ENCODE results near the gene RREB1. TPM values are rescaled to one million over a fixed set of nuclear protein-coding genes. Genes with fewer than 3 reads are reported as not detected.
A peak's percentile ranks its signal among the peaks of the same experiment; 100 is the strongest.

RREB1 gene
- total RNA-seq, 1 experiment from 2014 or later = 16.2 TPM

DNA sequence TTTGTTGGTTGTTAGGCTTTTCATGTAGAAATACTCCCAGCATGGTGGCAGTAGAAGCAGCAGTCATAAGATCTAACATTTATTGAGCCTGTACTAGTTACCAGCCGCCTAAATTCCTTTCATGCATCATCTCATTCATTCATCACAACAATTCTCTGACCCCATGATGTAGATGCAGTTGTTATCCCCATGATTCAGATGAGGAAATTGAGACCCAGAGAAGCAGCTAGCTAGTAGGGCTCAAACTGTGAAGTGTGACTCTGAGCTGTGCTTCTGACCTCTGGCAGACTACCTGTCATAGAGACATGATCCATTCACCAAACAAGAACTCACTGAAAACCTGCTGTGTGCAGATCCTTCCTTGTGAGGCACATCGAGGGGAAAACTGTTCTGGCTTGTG, 16.9 kb downstream of the RREB1 start:
- no peak for DNase-seq (ENCODE audit: low read depth)

DNA sequence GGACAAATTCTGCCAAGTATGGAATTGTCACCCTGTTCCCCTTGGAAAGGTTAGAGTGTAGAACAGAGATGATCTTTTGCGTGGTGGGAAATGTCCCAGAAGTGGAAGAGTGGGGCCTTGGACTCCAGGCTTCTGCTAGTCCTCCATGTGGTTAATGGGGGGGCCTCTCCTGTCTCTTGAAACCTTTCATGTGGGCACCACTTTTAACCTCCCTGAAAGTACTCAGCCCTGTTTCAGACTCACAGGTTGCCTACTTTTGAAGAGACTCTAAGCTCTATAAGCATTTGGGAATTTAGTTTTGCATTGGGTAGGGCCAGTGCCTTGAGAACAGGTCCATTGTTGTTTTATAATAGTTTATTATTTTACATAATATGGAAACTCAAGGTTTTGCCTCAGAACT, 17.5 kb downstream of the RREB1 start:
- no peak for DNase-seq (ENCODE audit: low read depth)

DNA sequence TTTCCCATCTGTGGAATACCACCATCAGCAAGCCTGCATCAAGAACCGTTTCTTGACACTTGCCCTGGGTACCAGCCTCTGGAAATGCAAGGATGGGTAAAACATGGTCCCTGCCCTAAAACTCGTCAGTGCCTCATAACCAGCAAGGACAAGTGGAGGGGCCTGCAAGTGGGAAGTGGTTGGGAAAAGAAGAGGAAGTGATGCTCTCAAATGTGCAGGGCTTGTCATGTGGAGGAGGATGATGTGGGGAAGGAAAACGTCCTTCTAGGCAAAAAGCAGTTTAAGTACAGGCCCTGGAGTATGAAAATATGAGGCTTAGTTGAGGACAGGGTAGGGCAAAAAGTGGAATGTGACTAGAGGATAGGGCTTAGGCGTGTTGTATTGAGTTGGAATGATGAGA, 19.0 kb downstream of the RREB1 start:
- no peak for DNase-seq (ENCODE audit: low read depth)

DNA sequence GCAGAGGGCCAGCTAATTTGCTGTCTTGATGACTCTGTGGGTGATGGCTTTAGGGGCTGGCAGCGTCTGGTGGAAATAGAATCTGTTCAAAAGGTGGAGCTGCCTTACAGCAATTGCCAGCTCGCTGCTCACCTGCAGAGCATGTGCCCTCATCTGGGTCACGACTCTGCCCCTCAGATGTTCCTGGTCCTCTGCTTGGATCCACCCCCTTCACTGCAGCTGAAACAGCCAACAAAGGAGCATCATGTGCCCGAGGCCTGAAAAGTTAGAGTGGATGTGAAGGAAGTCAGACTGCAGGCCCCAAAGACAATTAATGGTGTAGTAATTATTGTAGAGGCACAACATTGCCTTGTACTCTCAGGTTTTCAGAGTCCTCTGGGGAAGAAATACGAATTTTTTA, 19.9 kb downstream of the RREB1 start:
- DNase-seq (ENCODE audit: low read depth) = no peak

DNA sequence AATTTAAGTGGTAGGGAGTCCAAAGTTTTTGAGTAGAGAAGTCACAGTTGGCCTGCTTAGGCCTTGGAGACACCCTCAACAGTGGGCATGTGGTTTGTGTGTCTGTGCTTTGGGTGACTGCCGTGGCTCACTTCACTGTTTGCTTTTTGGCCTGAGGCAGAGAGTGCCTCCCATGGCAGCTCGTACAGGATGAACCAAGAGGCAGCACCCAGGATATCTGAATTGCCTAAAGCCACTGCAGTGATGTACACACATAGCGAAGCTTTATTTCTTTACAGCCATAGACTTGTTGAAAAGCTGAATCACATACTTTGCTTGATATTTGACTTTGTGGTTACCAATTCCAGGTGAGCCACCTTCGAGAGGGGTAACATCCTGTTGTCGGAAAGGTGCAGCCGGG, 21.6 kb downstream of the RREB1 start:
- peak; percentile 43 for DNase-seq (ENCODE audit: low read depth)

DNA sequence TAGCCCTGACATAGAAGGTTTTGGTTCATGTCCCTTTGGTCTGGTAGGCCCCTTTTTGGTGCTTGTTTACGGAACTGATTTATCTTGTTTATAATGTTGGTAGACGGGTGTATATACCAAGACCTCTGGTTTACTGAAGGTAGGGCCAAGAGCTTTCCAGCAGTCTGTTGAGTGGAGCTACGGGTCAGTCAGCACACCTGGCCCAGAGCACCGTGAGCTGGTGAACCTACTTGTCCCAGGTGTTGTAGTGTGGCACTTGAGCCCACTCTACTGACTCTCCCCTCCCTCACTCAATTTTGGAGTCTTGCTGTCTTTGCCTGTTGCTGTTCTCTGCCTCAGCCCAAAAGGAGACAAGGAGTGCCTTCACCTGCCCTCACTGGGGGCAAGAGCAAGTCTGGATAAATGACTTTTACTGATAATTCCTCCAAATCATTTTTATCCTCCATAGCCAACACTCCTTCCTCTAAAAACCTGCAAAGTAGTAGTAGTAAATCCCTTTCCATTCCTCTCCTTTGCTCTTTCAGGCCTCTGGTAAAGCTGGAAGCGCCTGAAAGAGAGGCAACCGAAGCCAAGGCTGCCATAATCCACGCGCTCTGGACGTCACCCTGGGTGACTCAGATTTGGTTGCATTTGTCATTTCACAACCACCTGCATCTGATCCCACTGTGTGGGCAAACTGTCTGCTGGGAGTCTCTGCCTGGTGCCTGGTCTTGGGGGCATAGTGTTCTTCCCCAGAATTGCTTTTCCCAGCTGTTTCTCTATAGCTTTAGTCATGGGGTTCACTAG, 22.2 kb downstream of the RREB1 start:
- peak; percentile 82 for DNase-seq (ENCODE audit: low read depth)

DNA sequence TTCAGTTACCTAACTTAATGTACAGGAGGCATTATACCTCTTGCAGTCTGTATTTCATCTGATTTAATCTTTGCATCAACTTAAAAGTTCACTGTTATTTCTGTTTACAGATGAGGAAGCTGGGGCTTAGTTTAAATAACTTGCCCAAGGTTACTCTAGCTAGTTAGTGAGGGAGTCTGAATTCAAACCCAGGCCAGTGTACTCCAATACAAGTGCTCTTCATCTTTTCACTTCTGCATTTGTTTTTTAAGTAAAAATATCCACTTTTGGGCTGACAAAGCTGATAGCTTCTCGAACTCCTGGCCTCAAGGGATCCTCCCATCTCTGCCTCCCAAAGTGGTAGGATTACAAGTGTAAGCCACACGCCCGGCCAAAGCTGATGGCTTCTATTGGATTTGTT, 23.6 kb downstream of the RREB1 start:
- no peak for DNase-seq (ENCODE audit: low read depth)

DNA sequence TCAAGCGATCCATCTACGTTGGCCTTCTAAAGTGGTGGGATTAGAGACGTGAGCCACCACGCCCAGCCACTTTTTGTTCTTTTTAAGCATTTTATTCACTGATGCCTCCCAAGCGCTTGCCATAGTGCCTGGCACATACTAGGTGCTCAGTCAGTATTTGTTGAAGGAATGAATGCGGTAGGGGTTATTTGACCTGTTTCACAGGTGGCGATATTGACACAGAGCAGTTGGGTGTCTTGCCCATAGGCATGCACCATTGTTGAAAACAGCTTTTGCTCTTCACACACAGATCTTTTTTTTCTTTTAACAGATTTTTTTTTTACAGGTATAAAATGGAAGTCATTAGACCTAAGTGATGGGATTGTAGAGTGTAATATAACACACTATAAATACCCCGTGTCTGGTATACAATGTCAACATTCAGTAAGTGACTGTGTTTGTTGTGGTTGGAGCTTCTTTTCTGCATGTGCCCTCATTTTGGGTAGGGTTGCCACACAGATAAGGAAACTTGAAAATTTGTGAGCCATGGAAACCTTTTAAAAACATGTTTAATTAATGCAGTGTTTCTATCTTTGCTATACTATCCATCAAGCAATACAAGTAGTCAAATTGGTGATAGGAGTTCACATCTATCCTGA, 24.8 kb downstream of the RREB1 start:
- no peak for DNase-seq (ENCODE audit: low read depth)

DNA sequence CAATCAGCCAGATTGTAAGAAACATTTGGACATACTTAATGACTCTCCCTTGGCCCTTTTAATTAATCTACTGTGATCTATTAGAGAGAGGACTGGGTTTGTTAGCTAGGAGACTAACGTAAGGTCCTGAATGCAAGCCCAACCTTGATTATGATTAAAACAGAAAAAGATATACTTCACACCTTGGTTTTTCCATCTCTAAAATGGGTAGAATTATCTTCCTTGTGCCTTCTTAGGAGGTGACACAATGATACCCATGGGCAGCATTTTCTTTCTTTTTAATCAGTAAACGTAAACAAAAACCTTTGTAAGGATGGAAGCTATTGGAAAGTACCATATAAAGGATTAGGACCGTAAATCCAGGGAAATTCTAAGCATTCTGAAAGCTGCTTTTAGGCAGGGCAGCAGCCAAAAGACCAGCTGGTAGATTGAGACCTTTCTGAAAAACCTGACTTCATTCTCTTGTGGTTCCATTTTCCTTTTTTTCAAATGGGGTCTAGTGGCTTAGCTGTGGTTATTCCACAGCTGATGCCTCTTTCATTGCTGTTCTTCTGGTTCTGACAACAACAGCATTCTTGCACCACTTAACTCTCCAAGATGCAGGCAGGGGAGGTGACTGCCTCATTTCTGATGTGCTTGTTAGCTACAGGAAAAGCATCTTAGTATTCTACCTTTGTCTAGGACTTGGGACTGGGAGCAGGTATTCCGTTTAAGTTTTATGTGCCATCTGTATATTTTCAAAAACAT, 27.4 kb downstream of the RREB1 start:
- no peak for DNase-seq (ENCODE audit: low read depth)

DNA sequence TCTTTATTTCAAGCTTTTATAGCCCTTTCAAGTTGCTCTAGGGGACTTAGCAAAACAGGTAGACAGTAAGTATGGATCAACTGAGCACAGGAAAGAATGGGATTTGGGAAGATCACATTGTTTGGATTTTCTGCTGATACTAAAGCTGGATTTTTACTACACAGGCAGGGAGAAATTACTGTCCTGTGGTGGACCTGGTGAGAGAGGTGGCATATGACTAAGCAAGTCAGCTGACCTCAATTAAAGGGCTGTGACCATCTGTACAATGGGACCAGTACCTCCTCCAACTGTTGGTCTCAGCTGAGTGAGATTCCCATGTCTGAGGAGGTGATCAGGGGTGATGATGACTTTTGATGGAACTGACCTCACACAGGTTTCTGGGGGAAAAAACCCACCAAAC, 28.0 kb downstream of the RREB1 start:
- peak; percentile 21 for DNase-seq (ENCODE audit: low read depth)

DNA sequence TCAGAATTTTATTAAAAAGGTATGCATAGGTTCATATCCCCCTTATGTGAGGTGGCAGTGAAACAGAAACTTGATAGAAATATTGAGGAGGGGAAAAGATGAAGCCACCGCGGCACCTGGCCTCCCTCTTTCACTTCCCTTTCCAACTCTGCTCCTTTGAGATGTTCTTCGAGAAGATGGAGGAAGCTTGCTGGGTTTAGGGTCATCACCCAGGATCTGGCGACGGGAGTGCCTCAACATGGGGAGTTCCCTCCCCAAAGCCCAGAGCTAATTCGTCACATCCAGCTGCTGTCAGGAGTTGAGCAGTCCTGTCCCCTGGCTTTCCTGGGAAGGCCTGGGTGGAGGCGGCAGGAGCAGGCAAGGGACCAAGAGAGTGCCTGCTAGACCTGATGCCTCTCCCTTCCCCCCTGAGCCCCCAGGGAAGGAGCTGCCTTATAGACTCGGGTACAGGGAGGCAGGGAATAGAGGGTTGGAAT, 29.1 kb downstream of the RREB1 start:
- DNase-seq (ENCODE audit: low read depth) = peak; percentile 20

DNA sequence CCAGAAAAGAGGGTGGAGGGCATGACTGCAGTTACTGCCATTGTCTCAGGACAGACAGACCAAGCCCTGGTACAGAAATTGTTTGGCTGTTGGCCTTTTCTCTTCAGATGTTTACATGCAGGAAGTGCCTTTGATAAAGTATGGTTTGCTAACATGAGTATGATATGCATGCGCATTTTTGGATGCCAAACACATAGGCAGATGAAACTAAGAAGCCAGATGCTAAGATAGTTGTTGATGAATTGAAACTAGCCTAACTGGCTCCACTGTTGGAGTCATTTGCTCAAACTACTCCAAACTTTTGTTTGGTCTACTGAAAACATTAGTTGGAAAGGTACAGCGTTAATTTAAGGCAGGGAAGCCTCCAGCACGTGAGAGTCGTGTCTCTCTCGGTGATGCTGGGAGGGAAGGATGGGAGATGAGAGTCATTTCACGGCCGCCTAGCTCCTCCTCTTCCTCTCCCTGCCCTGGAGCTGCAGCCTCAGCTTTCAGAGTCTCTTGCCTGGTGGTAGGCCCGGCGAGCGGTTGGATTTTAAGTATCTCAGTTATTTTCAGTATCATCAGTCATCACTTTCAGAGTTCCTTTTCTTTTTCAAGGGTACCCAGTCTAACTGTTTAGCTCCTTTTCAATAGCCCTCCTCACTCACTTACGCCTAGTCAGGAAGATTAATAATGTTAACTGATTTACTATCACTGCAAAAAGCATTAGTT, 29.7 kb downstream of the RREB1 start:
- peak; percentile 90 for DNase-seq (ENCODE audit: low read depth)

DNA sequence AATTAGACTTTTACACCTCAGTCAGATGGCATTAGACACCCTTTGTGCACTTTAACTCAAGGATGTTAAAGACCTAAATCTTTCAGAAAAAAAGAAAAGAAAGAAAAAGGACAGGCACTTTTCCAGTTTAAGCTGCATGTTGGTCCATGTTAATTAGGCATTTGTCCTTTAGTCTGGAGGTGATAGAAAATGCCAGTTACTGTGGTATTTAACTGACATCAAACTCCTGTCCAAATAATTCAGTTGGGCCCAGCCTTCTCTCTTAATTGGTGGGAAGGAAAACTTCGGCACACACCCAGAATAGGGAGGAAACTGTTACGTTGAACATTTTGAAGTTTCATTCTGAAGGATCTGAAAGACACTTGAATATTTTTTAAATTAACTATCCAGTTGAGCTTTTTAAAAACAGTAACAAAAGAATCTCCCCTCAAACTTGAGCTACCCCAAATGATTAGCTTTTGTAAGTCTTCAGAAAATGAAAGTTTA, 30.3 kb downstream of the RREB1 start:
- DNase-seq (ENCODE audit: low read depth) = peak; percentile 57

DNA sequence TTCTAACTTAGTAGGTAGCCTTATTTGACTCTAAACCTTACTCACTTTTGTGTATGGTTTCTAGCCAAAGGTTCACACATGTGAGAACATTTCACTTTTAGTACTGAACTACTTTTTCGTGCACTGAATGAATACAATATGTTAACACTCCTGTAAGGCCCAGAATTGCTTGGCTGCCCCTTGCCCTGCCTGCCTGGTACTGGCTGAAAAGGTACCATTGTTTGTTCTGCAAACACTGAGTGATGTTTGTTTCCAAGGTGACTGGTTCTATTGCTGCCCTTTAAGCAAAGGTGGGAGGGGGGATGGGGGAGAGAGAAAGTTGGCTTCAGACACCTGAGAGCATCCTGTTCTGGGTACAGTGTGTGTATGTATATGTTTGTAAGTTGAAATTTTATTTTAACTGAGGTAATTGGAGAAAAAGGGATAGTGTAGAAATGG, 31.2 kb downstream of the RREB1 start:
- DNase-seq (ENCODE audit: low read depth) = peak; percentile 66

DNA sequence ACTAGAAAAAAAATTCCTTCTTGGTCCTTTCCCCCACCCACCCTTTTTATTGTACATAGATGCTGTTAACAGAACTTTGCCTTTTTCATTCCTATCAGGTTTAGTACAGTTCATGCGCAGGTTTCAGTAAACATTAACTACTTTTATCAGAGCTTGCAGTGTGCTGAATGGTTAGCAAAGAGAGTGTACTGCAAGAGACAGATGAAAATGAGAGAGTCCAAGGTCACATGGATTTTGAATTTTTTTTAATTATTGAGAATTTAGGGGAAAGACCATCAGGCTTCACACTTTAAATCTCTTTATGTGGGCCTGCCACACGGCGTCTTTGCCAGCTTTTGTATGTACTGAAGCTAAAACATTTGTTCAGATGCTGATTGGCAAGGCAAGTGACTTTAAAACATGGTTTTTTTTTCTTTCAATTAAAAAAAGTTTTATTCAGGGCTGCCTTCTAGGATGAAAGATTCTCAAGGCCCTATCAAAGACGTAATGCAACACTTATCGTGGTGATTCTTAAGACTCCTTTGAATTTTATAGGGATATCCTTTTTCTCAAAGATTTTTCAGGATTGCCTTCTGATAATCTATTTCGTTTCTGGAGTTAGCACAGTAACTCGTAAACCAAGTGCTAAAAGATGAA, 32.2 kb downstream of the RREB1 start:
- DNase-seq (ENCODE audit: low read depth) = no peak

DNA sequence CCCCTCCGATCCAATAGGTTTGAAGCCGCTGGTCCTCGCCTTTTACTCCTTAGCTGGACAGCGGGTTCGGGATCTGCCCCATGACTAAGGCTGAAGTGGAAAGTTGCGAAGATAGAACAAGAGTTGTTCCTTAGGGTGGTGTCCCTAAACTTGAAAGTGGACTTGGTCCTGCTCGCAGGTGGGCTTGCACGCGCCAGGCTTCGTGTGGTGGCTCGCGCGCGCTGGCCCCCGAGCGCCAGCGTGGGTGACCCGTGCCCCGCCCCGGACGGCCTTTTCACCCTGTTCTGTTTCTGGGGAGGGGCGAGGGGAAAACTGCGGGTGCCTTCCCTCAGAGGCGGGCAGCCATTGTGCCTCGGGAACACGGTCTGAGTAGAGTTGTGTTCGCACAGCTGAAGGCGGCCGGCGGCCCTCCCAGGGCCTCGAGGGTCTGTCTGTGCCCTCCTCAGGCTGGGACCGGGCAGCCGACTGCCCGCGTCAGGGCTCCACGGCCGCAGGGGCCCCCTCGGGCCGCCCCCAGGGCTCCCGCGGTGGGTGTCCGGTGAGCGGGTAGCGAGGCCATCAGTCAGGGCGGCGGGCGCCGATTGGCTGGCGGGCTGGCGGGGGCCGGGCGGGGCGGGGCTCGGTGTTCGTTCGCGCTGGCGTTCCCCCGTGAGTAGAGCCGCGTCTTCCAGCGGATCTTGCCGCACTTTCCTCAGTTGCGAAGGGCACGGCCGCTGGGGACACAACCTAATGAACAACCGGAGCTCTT, 33.0 kb downstream of the RREB1 start:
- DNase-seq (ENCODE audit: low read depth) = peak; percentile 85

DNA sequence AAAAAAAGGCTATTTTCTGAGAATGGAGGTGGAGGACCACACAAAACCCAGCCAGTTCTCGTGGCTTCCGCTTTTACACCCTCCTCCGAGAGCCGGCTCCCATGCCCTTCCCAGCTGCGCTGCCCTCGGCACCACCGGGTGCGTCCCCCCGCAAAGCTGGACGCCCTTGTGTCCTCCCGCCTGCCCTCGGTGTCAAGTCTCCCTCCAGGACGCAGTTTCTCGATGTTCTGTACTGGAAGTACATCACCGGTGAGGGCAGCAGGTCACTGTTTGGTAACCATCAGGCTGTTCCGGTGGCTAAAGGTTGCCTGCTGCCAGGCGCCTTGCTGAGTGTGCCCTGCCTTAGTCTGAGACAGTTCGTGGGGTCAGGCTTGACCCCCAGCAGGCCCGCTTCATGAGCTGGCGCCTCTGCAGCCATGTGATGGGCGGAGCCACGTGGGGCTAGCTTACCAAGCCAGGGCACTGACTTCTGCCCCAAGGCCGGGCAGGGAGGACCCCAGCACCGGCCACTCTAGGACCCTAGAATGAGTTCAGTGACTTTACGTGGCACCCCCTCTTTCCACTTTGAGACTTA, 34.6 kb downstream of the RREB1 start:
- DNase-seq (ENCODE audit: low read depth) = no peak

DNA sequence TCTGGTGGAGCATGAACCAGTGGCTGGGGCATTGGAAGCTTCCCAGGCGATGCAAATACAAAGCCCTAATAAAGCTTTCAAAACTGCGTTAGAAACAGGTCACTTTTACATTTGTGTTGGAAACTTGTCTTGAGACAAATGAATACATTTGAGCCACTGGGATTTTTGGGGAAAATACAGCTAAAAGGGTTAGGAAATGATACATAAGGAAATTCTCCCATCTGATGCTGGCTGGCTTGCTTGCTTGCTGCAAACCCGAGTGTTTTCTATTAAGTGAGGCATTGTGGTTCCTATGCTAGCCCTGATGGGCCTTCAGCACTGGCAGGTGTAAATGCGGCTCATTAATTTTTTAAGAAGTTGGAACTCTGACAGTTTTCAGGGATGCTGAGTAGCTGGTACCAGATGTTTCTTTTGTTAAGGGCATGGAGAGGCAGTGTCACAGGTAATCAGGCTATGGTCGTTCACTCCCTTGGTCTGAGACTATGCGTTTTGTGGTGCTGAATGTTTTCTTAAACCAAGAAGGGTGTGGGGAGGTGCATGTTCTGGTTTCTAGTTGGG, 35.2 kb downstream of the RREB1 start:
- DNase-seq (ENCODE audit: low read depth) = no peak

DNA sequence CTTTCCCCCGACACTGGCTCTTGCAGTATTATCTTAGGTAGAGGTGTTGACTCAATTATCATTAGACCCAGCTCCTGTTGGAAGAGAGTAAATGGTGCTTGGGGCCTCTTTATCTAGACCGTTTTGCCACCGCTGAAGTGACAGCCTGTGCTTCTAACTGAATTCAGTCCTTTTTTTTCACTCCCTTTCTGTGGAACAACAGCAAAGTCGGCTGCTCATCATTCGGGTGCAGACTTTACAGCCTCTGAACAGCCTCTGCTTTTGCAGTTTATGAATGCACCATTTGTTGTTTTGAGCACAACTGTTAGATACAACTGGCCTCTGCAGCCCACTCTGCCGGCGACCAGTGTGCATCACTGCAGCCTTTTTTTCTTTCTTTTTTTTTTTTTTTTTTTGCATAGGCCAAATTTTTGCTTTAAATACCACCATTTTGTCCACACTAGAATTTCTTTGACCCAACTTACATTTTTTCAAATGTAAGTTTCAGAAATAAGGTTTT, 35.8 kb downstream of the RREB1 start:
- DNase-seq (ENCODE audit: low read depth) = no peak

All from M059J (cell line).